Kasumi-1 (cell line): ENCODE measurements around the gene UQCRC1.

ENCODE experiments used
- DNase-seq, 2 experiments: peaks; one replicate each; lab custom pipeline; 2025; lab: John Stamatoyannopoulos, UW

UQCRC1 gene

GRCh38 chr3:48633743-48634142 lies 24.3 kb upstream of the UQCRC1 start:
- no peak for DNase-seq

- no peak for DNase-seq
These were observed 23.8 kb upstream of the UQCRC1 start for GRCh38 chr3:48633256-48633655.

GRCh38 chr3:48631516-48632448 lies 22.3 kb upstream of the UQCRC1 start:
- no peak for DNase-seq

GRCh38 chr3:48630833-48631232 lies 21.4 kb upstream of the UQCRC1 start:
- no peak for DNase-seq

- no peak for DNase-seq
These were observed 21.0 kb upstream of the UQCRC1 start for GRCh38 chr3:48630407-48630806.

GRCh38 chr3:48629894-48630293 lies 20.4 kb upstream of the UQCRC1 start:
- no peak for DNase-seq

- no peak for DNase-seq
These were observed 19.0 kb upstream of the UQCRC1 start for GRCh38 chr3:48628277-48629017.

GRCh38 chr3:48625600-48625999 lies 16.2 kb upstream of the UQCRC1 start:
- DNase-seq = no peak

GRCh38 chr3:48624767-48625166 lies 15.3 kb upstream of the UQCRC1 start:
- no peak for DNase-seq

GRCh38 chr3:48623851-48624547 lies 14.6 kb upstream of the UQCRC1 start:
- DNase-seq = no peak

- no peak for DNase-seq
These were observed 12.0 kb upstream of the UQCRC1 start, which contains the start of gene TMEM89 for GRCh38 chr3:48621461-48621869. TSS of gene TMEM89 (minus strand) at chr3:48621769. CDS start at chr3:48621756, 13 bp downstream.

GRCh38 chr3:48619541-48620524 lies 10.4 kb upstream of the UQCRC1 start:
- no peak for DNase-seq

GRCh38 chr3:48617559-48617958 lies 8.1 kb upstream of the UQCRC1 start:
- DNase-seq = no peak

- DNase-seq = peak; percentile 21 to 30
These were observed 4.6 kb upstream of the UQCRC1 start for GRCh38 chr3:48614044-48614443.

GRCh38 chr3:48612309-48612708 lies 2.9 kb upstream of the UQCRC1 start:
- no peak for DNase-seq

GRCh38 chr3:48607519-48607918 lies 1.9 kb downstream of the UQCRC1 start:
- no peak for DNase-seq

GRCh38 chr3:48601622-48601994 lies 7.8 kb downstream of the UQCRC1 start:
- no peak for DNase-seq

- no peak for DNase-seq
These were observed 8.5 kb downstream of the UQCRC1 start for GRCh38 chr3:48600711-48601621.

GRCh38 chr3:48599509-48600285 lies 9.7 kb downstream of the UQCRC1 start:
- no peak for DNase-seq
